SJCRH30 (cell line): ENCODE results near the gene MESP2. TPM values are rescaled to one million over a fixed set of nuclear protein-coding genes. Genes with fewer than 3 reads are reported as not detected.

Source experiments
- DNase-seq, 2 experiments: peaks; one replicate each; pipeline ENCODE4 v3.0.0-alpha.2; 2015 to 2020
- H3K27ac ChIP-seq: fragments of 250-450 bp; sonication (Bioruptor Pico); 2 replicates; pipeline ENCODE4 v1.5.1; 2020; ENCODE audit warnings: mild to moderate bottlenecking, moderate library complexity
- H3K27me3 ChIP-seq: fragments of 250-450 bp; sonication (Bioruptor Pico); 2 replicates; pipeline ENCODE4 v1.5.1; 2020; ENCODE audit warnings: mild to moderate bottlenecking, moderate library complexity
- H3K36me3 ChIP-seq: fragments of 250-450 bp; sonication (Bioruptor Pico); 2 replicates; pipeline ENCODE4 v1.5.1; 2020; ENCODE audit warnings: mild to moderate bottlenecking, moderate library complexity
- H3K4me1 ChIP-seq: fragments of 250-450 bp; sonication (Bioruptor Pico); 2 replicates; pipeline ENCODE4 v1.5.1; 2020; ENCODE audit warnings: mild to moderate bottlenecking, moderate library complexity
- H3K4me3 ChIP-seq: fragments of 250-450 bp; sonication (Bioruptor Pico); 2 replicates; pipeline ENCODE4 v1.5.1; 2020; ENCODE audit warnings: mild to moderate bottlenecking, moderate library complexity
- H3K9me3 ChIP-seq: fragments of 250-450 bp; sonication (Bioruptor Pico); replicated peaks from 2 replicates; pipeline ENCODE4 v1.5.1; 2020; ENCODE audit warnings: mild to moderate bottlenecking, moderate library complexity
- total RNA-seq: library from RNA; depleted of rRNA; stranded (reverse); fragments of >200 nt; shearing (Covaris generic); gene quantifications from 2 replicates; pipeline ENCODE4 v1.2.3, GENCODE V29; 2014

Gene MESP2
- total RNA-seq, 1 experiment from 2014 or later, result not detected

GRCh38 chr15:89749951-89750559 lies 26.1 kb upstream of the MESP2 start:
- Histone ChIP-seq H3K4me1 (no peaks in the 10 kb centered on the region), H3K27me3 (0 out of 2 replicates have a peak, but pooled peaks cover 6% of the 10 kb centered on the region), H3K27ac (no peak overlapping the region), H3K36me3 (no peaks in the 10 kb centered on the region), H3K4me3 (peak overlapping the region; percentile 78; the same call in 1 of the 2 replicates), H3K9me3 (no peaks in the 10 kb centered on the region)
- no peak for DNase-seq

DNA sequence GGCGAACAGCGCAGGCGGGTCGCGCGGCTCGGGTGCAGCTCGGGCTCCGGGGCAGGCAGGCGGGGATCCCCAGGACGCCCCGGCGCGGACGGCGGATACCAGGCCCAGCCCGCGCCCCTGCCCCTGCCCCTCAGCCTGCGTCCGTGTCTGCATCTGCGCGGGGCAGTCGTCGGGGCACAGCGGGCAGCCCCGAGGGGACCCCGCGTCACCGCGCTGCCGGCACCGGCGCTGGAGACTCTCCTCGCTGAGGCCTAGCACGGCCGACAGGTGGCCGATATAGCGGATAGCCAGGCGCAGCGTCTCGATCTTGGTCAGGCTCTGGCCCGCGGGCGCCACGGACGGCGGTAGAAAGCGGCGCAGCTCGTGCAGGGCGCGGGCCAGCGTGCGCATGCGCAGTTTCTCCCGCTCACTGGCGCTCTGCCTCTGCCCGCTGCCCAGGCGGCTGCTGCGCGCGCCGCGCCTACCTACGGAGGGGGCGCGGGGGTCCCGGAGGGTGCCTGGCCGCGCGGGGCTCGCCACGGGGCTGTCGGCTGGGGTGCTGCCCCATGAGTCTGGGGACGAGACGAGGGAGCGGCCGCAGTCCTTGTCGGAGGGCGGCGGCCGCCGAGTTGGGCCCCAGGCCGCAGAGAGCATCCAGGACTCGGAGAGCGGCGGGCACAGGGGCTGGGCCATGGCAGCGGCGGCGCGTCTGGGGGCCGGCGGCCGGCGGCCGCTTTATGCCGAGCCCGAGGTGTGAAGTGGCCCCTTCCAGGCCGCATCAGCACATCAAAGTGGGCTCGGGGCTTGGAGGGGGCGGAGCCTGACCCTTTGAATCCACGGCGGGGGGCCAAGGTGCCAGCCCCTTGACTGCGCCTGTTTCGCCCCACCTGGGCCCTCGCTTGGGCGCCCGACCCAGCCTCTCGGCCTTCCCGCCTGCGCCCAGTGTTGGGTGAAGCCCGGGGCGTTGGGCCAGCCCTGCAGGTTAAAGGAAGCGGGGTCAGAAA lies 25.3 kb upstream of the MESP2 start, which contains the start of gene MESP1:
MESP1 (minus strand) TSS at position 690 of the 983 bp plus-strand sequence; CDS start at position 672, 18 bp downstream.
- DNase-seq, result peak; percentile 91 to 93
- Histone ChIP-seq H3K36me3 (no peaks in the 10 kb centered on the region), H3K4me3 (peak within 1 kb of the TSS; percentile 78), H3K4me1 (no peaks in the 10 kb centered on the region), H3K27ac (no peak within 1 kb of the TSS; the same call in 1 of the 2 replicates), H3K9me3 (no peaks in the 10 kb centered on the region), H3K27me3 (0 out of 2 replicates have a peak, but pooled peaks cover 6% of the 10 kb centered on the region)

- DNase-seq, result no peak
- Histone ChIP-seq H3K27ac (no peak overlapping the region), H3K27me3 (0 out of 2 replicates have a peak, but pooled peaks cover 6% of the 10 kb centered on the region), H3K4me1 (no peaks in the 10 kb centered on the region), H3K36me3 (no peaks in the 10 kb centered on the region), H3K9me3 (no peaks in the 10 kb centered on the region), H3K4me3 (no peak overlapping the region)
These were observed 24.4 kb upstream of the MESP2 start for GRCh38 chr15:89751748-89752147.

- no peak for DNase-seq
- Histone ChIP-seq H3K4me3 (no peak overlapping the region), H3K27me3 (0 out of 2 replicates have a peak, but pooled peaks cover 6% of the 10 kb centered on the region), H3K4me1 (no peaks in the 10 kb centered on the region), H3K9me3 (no peaks in the 10 kb centered on the region), H3K36me3 (no peaks in the 10 kb centered on the region), H3K27ac (no peak overlapping the region)
These were observed 22.3 kb upstream of the MESP2 start for GRCh38 chr15:89753855-89754254.

GRCh38 chr15:89754361-89755154 lies 21.6 kb upstream of the MESP2 start:
- 0 out of 2 replicates have a peak, but pooled peaks cover 8% of the 10 kb centered on the region for H3K27me3 ChIP-seq
- H3K4me3 ChIP-seq, result no peak overlapping the region
- no peaks in the 10 kb centered on the region for H3K9me3 ChIP-seq
- no peak overlapping the region for H3K27ac ChIP-seq
- no peaks in the 10 kb centered on the region for H3K4me1 ChIP-seq
- DNase-seq, result no peak
- no peaks in the 10 kb centered on the region for H3K36me3 ChIP-seq

GRCh38 chr15:89755701-89756100 lies 20.4 kb upstream of the MESP2 start:
- Histone ChIP-seq H3K27ac (no peak overlapping the region), H3K4me3 (no peak overlapping the region), H3K27me3 (0 out of 2 replicates have a peak, but pooled peaks cover 9% of the 10 kb centered on the region), H3K9me3 (no peaks in the 10 kb centered on the region), H3K4me1 (no peaks in the 10 kb centered on the region), H3K36me3 (no peaks in the 10 kb centered on the region)
- DNase-seq, result no peak

DNA sequence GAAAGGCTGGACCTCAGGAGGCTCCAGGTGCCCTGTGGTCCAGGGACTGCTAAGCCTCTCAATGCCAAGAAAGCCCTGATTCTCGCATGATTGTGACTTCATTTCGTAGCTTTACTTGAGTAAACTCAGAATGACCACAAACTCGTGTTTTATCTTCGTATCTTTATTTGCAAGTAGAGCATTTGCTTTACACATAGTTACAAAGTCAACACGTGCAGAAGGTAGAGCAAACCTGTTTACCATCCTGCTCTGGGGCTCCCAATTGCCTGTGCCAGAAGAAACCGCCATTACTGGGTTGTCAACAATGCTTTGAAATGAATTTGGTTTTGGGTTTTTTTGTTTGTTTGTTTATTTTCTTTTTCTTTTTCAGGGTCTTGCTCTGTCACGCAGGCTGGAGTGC lies 19.2 kb upstream of the MESP2 start:
- H3K27me3 ChIP-seq, result 0 out of 2 replicates have a peak, but pooled peaks cover 4% of the 10 kb centered on the region
- H3K36me3 ChIP-seq, result no peaks in the 10 kb centered on the region
- no peaks in the 10 kb centered on the region for H3K9me3 ChIP-seq
- no peak overlapping the region for H3K4me3 ChIP-seq
- no peak for DNase-seq
- no peaks in the 10 kb centered on the region for H3K4me1 ChIP-seq
- no peak overlapping the region for H3K27ac ChIP-seq

GRCh38 chr15:89758283-89758682 lies 17.8 kb upstream of the MESP2 start:
- Histone ChIP-seq H3K4me3 (no peak overlapping the region), H3K36me3 (no peaks in the 10 kb centered on the region), H3K27me3 (0 out of 2 replicates have a peak, but pooled peaks cover 3% of the 10 kb centered on the region), H3K9me3 (no peaks in the 10 kb centered on the region), H3K4me1 (no peaks in the 10 kb centered on the region), H3K27ac (no peak overlapping the region)
- no peak for DNase-seq

- Histone ChIP-seq H3K4me1 (no peaks in the 10 kb centered on the region), H3K36me3 (no peaks in the 10 kb centered on the region)
These were observed 17.2 kb upstream of the MESP2 start for GRCh38 chr15:89758981-89759380.

GRCh38 chr15:89759835-89760234 lies 16.3 kb upstream of the MESP2 start:
- no peaks in the 10 kb centered on the region for H3K9me3 ChIP-seq
- H3K27ac ChIP-seq, result no peak overlapping the region
- H3K27me3 ChIP-seq, result 0 out of 2 replicates have a peak, but pooled peaks cover 3% of the 10 kb centered on the region
- H3K36me3 ChIP-seq, result no peaks in the 10 kb centered on the region
- H3K4me3 ChIP-seq, result no peak overlapping the region
- H3K4me1 ChIP-seq, result no peaks in the 10 kb centered on the region
- DNase-seq, result no peak

More at GRCh38 chr15:89758981-89759380, 17.2 kb upstream of the MESP2 start:
- H3K27ac ChIP-seq, result no peak overlapping the region
- H3K4me3 ChIP-seq, result no peak overlapping the region
- no peaks in the 10 kb centered on the region for H3K9me3 ChIP-seq
- H3K27me3 ChIP-seq, result 0 out of 2 replicates have a peak, but pooled peaks cover 3% of the 10 kb centered on the region
- DNase-seq, result no peak

- Histone ChIP-seq H3K36me3 (no peaks in the 10 kb centered on the region), H3K9me3 (no peaks in the 10 kb centered on the region), H3K4me1 (no peaks in the 10 kb centered on the region), H3K27me3 (0 out of 2 replicates have a peak, but pooled peaks cover 3% of the 10 kb centered on the region), H3K4me3 (no peak overlapping the region), H3K27ac (no peak overlapping the region)
- peak; percentile 60 to 88 for DNase-seq
These were observed 15.7 kb upstream of the MESP2 start for GRCh38 chr15:89760303-89761008.

GRCh38 chr15:89761009-89761831 lies 14.9 kb upstream of the MESP2 start:
- DNase-seq, result no peak
- Histone ChIP-seq H3K4me3 (no peak overlapping the region), H3K36me3 (no peaks in the 10 kb centered on the region), H3K4me1 (no peaks in the 10 kb centered on the region), H3K27ac (no peak overlapping the region), H3K27me3 (0 out of 2 replicates have a peak, but pooled peaks cover 3% of the 10 kb centered on the region), H3K9me3 (no peaks in the 10 kb centered on the region)

GRCh38 chr15:89761929-89762328 lies 14.2 kb upstream of the MESP2 start:
- H3K36me3 ChIP-seq, result no peaks in the 10 kb centered on the region
- no peaks in the 10 kb centered on the region for H3K4me1 ChIP-seq
- no peak overlapping the region for H3K27ac ChIP-seq
- H3K27me3 ChIP-seq, result 0 out of 2 replicates have a peak, but pooled peaks cover 3% of the 10 kb centered on the region
- H3K4me3 ChIP-seq, result no peak overlapping the region
- DNase-seq, result no peak
- no peaks in the 10 kb centered on the region for H3K9me3 ChIP-seq
